Esophagus muscularis mucosa (tissue), 4 donors: ENCODE data around the gene ADAT1.

Experiments
- EP300 ChIP-seq: sonication (generic); formaldehyde crosslinking; IDR thresholded peaks from one replicate; pipeline ENCODE4 v1.6.1; 2017; ENCODE audit warnings: antibody characterized with exemption
- POLR2A ChIP-seq: fragments of 450-650 bp; IDR thresholded peaks from one replicate; pipeline ENCODE4 v1.6.1; 2017; ENCODE audit warnings: antibody characterized with exemption, moderate library complexity, mild to moderate bottlenecking, low read depth
- TF ChIP-seq, protein P1 (sequence below), 3 experiments: fragments of 200-600 bp in 2 of 3; fragments of 450-650 bp in 1 of 3; sonication (generic) in 2 of 3; IDR thresholded peaks; one replicate each; pipeline ENCODE4 v1.5.1; 2017 to 2019; ENCODE audit warnings: antibody characterized with exemption in 3 of 3, mild to moderate bottlenecking in 2 of 3, moderate library complexity in 1 of 3

GRCh38 chr16:75567911-75568310, 55.2 kb downstream of the ADAT1 start:
- TF ChIP-seq, protein P1, sequence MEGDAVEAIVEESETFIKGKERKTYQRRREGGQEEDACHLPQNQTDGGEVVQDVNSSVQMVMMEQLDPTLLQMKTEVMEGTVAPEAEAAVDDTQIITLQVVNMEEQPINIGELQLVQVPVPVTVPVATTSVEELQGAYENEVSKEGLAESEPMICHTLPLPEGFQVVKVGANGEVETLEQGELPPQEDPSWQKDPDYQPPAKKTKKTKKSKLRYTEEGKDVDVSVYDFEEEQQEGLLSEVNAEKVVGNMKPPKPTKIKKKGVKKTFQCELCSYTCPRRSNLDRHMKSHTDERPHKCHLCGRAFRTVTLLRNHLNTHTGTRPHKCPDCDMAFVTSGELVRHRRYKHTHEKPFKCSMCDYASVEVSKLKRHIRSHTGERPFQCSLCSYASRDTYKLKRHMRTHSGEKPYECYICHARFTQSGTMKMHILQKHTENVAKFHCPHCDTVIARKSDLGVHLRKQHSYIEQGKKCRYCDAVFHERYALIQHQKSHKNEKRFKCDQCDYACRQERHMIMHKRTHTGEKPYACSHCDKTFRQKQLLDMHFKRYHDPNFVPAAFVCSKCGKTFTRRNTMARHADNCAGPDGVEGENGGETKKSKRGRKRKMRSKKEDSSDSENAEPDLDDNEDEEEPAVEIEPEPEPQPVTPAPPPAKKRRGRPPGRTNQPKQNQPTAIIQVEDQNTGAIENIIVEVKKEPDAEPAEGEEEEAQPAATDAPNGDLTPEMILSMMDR (IDR thresholded peaks at IDR 0.05), result no peak
- TF ChIP-seq EP300 (no peak), POLR2A (no peak)
